Chondrocyte (in vitro differentiated cells): ENCODE measurements around the gene MEFV. TPM values are rescaled to one million over a fixed set of nuclear protein-coding genes. Genes with fewer than 3 reads are reported as not detected.
"Not testable (repeated sequence)": the region's sequence is repeated elsewhere in the genome, so short reads cannot be mapped to it uniquely, and the experiment has no call there.

Experiments
- DNase-seq: peaks from one replicate; pipeline ENCODE4 v3.0.0; 2021; ENCODE audit warnings: mixed read lengths, low spot score
- H3K27ac Mint-ChIP-seq: one replicate; pipeline ENCODE4 v1.8.0; 2021; ENCODE audit warnings: mild to moderate bottlenecking, moderate library complexity, mixed read lengths; ENCODE audit not compliant: unreplicated experiment
- H3K27me3 Mint-ChIP-seq: 2 replicates; pipeline ENCODE4 v1.8.0; 2021; ENCODE audit warnings: low read depth, mixed read lengths
- H3K36me3 Mint-ChIP-seq: 2 replicates; pipeline ENCODE4 v1.8.0; 2021; ENCODE audit warnings: low read depth, mixed read lengths
- H3K4me1 Mint-ChIP-seq: 2 replicates; pipeline ENCODE4 v1.8.0; 2021; ENCODE audit warnings: low read depth, mild to moderate bottlenecking, mixed read lengths
- H3K4me3 Mint-ChIP-seq: one replicate; pipeline ENCODE4 v1.8.0; 2021; ENCODE audit warnings: mild to moderate bottlenecking, moderate library complexity, mixed read lengths; ENCODE audit not compliant: unreplicated experiment
- H3K9me3 Mint-ChIP-seq: 2 replicates; pipeline ENCODE4 v1.8.0; 2021; ENCODE audit warnings: low read depth, mixed read lengths
- total RNA-seq: library from RNA; stranded (reverse); gene quantifications from 3 replicates; pipeline ENCODE4 v1.2.1, GENCODE V29; 2021
- TF ChIP-seq, protein P1 (sequence below): fragments of 200-600 bp; sonication (generic); IDR thresholded peaks from 2 replicates; pipeline ENCODE4 v1.5.0; 2021; ENCODE audit warnings: antibody characterized with exemption, mild to moderate bottlenecking, moderate library complexity

The MEFV gene
- total RNA-seq, 1 donor from 2014 or later, result not detected

DNA sequence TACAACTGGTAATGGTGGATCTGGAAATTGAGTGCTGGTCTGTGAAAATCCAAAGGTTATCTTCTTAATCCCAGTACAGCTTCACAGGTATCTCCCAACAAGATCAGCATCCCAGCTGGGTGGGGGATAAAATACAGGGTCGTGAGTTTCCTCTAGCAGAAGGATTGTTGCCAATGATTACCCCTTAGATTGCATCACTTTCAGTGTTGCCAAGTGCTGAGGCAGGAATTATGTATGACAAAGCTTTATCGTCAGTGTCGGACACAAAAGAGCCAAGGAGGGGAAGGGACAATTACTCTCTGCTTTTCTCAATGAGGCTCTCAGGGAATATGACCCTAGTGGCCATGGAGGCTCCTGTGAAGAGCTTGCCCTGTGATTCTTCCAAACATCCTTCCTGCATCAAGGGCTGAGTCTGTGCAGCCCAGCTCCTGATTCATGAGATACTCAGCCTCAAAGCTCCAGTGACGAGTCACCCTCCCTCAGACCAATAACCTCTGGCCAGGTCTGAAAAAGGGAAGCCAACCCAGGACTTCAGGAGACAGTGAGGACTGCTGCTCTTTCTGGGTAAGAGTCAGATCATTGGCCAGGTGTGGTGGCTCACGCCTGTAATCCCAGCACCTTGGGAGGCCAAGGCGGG lies 53.4 kb downstream of the MEFV start:
- H3K4me1 Mint-ChIP-seq, result no peaks in the 10 kb centered on the region
- H3K4me3 Mint-ChIP-seq, result no peak overlapping the region
- H3K27me3 Mint-ChIP-seq, result peaks cover 14% of the 10 kb centered on the region
- H3K27ac Mint-ChIP-seq, result no peak overlapping the region
- TF ChIP-seq, protein P1, sequence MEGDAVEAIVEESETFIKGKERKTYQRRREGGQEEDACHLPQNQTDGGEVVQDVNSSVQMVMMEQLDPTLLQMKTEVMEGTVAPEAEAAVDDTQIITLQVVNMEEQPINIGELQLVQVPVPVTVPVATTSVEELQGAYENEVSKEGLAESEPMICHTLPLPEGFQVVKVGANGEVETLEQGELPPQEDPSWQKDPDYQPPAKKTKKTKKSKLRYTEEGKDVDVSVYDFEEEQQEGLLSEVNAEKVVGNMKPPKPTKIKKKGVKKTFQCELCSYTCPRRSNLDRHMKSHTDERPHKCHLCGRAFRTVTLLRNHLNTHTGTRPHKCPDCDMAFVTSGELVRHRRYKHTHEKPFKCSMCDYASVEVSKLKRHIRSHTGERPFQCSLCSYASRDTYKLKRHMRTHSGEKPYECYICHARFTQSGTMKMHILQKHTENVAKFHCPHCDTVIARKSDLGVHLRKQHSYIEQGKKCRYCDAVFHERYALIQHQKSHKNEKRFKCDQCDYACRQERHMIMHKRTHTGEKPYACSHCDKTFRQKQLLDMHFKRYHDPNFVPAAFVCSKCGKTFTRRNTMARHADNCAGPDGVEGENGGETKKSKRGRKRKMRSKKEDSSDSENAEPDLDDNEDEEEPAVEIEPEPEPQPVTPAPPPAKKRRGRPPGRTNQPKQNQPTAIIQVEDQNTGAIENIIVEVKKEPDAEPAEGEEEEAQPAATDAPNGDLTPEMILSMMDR, result no peak
- DNase-seq, result no peak
- peaks cover 22% of the 10 kb centered on the region for H3K9me3 Mint-ChIP-seq
- peaks cover 4% of the 10 kb centered on the region for H3K36me3 Mint-ChIP-seq

DNA sequence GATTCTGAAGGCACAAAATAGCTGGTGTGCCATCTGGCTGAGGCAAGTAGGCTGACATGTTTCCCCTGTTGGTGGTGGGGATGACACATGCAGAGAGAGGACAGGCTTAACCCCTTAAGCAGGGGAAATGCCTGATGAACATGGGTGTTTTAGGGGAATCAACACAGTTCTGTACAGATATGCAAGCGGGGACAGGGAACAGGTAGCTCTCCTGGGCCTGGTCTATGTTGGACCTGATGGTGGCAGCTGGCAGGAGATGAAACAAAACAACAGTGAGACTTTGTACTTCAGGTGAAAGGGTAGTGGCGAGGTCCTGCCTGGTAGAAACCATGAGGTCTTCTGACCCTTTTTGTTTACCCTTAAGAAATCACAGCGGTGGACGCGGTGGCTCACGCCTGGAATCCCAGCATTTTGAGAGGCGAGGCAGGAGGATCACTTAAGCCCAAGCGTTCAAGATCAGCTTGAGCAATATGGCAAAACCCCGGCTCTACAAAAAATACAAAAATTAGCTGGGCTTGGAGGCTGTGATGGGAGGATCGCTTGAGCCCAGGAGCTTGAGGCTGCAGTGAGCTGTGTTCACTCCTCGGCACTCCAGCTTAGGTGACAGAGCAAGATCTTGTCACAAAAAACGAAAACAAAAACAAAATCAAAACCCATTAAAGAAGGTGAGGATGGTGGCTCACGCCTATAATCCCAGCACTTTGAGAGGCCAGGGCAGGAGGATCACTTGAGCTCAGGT lies 57.9 kb downstream of the MEFV start:
- Mint-ChIP-seq H3K36me3 (no peaks in the 10 kb centered on the region), H3K27me3 (peaks cover 16% of the 10 kb centered on the region), H3K4me3 (no peak overlapping the region), H3K27ac (no peak overlapping the region), H3K4me1 (no peaks in the 10 kb centered on the region), H3K9me3 (no peaks in the 10 kb centered on the region)
- TF ChIP-seq, protein P1, result no peak
- no peak for DNase-seq

DNA sequence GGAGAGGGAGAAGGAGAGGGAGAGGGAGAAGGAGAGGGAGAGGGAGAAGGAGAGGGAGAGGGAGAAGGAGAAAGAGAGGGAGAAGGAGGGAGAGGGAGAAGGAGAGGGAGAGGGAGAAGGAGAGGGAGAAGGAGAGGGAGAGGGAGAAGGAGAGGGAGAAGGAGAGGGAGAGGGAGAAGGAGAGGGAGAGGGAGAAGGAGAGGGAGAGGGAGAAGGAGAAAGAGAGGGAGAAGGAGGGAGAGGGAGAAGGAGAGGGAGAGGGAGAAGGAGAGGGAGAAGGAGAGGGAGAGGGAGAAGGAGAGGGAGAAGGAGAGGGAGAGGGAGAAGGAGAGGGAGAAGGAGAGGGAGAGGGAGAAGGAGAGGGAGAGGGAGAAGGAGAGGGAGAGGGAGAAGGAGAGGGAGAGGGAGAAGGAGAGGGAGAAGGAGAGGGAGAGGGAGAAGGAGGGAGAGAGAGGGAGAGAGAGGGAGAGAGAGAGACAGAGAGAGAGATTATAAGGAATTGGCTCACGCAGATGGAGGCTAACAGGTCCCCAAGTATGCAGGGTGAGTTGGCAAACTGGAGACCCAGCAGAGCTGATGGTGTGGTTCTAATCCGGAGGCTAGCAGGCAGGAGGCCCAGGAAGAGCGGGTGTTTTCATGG lies 58.6 kb downstream of the MEFV start:
- not testable (repeated sequence) for H3K4me3 Mint-ChIP-seq, H3K27ac Mint-ChIP-seq, DNase-seq, H3K36me3 Mint-ChIP-seq, H3K9me3 Mint-ChIP-seq, H3K4me1 Mint-ChIP-seq
- H3K27me3 Mint-ChIP-seq, result peaks cover 16% of the 10 kb centered on the region

DNA sequence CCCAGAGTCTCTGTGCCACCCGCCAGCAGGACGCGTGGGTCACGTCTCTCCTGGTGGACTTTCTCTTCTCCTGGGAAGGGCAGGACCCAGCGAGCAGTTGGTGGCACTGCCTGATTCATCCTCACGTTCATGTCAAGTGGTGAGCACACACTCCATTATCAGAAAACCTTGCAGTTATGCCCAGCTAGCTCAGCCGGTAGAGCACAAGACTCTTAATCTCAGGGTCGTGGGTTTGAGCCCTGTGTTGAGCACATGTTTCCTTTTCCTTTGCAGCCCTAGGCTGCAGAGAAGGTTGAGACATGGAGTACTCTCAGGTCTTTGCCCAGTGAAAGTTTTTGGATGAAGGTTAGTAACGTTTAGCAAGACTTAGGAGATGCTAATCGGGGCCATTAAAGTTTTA lies 60.5 kb downstream of the MEFV start:
- DNase-seq, result no peak
- Mint-ChIP-seq H3K27me3 (peaks cover 15% of the 10 kb centered on the region), H3K4me1 (peaks cover 6% of the 10 kb centered on the region), H3K4me3 (no peak overlapping the region), H3K9me3 (no peaks in the 10 kb centered on the region), H3K36me3 (no peaks in the 10 kb centered on the region), H3K27ac (no peak overlapping the region)
- TF ChIP-seq, protein P1, result no peak

DNA sequence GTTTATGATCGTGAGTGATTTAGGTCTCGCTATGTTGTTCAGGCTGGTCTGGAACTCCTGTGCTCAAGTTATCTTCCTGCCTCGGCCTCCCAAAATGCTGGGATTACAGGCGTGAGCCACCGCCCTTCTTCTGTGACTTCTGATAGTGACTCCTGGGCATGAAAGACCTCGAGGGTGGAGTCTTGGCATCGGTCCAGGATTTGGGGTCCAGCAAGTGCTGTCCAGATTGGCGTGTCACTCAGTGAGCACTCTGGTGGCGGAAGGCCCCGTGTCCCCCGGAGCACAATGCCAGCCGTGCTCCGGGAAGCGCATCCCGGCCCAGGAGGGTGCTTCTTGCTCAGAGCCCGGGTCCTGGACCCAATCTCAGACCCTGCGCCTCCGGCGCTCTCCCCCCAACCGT lies 61.6 kb downstream of the MEFV start:
- no peak for DNase-seq
- TF ChIP-seq, protein P1, result no peak
- H3K4me1 Mint-ChIP-seq, result peaks cover 16% of the 10 kb centered on the region
- peaks cover 10% of the 10 kb centered on the region for H3K27me3 Mint-ChIP-seq
- no peak overlapping the region for H3K27ac Mint-ChIP-seq
- H3K9me3 Mint-ChIP-seq, result no peaks in the 10 kb centered on the region
- H3K4me3 Mint-ChIP-seq, result no peak overlapping the region
- no peaks in the 10 kb centered on the region for H3K36me3 Mint-ChIP-seq
